Esophagus muscularis mucosa (tissue), 4 donors: ENCODE data around the gene VAPB. TPM values are rescaled to one million over a fixed set of nuclear protein-coding genes. Genes with fewer than 3 reads are reported as not detected.

Experiments
- DNase-seq: peaks from one replicate; pipeline ENCODE4 v3.0.0-alpha.2; 2017; ENCODE audit errors: extremely low spot score
- H3K27ac ChIP-seq, 4 donors: fragments of 200-600 bp; sonication (generic); replicated peaks in 1 of 4; 1 replicate in 3 of 4; 2 replicates in 1 of 4; pipeline ENCODE4 v1.5.1; 2016 to 2019; ENCODE audit warnings: mild to moderate bottlenecking in 1 of 4
- H3K27me3 ChIP-seq, 4 donors: fragments of 200-600 bp; sonication (generic); one replicate each; pipeline versions ENCODE4 v1.5.1 to v1.6.0; 2016 to 2019
- H3K36me3 ChIP-seq, 4 donors: fragments of 200-600 bp; sonication (generic); one replicate each; pipeline ENCODE4 v1.5.1; 2016 to 2019
- H3K4me1 ChIP-seq, 4 donors: fragments of 200-600 bp; sonication (generic); one replicate each; pipeline ENCODE4 v1.5.1; 2016 to 2019
- H3K4me3 ChIP-seq, 4 donors: fragments of 200-600 bp; sonication (generic); 1 replicate in 2 of 4; 2 replicates in 2 of 4; pipeline ENCODE4 v1.5.1; 2016 to 2019; ENCODE audit warnings: mild to moderate bottlenecking in 4 of 4, moderate library complexity in 1 of 4
- H3K9me3 ChIP-seq, 4 donors: fragments of 200-600 bp; sonication (generic); 1 replicate in 3 of 4; 2 replicates in 1 of 4; pipeline ENCODE4 v1.5.1; 2016 to 2019
- EP300 ChIP-seq: sonication (generic); formaldehyde crosslinking; IDR thresholded peaks from one replicate; pipeline ENCODE4 v1.6.1; 2017; ENCODE audit warnings: antibody characterized with exemption
- POLR2A ChIP-seq: fragments of 450-650 bp; IDR thresholded peaks from one replicate; pipeline ENCODE4 v1.6.1; 2017; ENCODE audit warnings: antibody characterized with exemption, moderate library complexity, mild to moderate bottlenecking, low read depth
- POLR2AphosphoS5 ChIP-seq, 2 donors: sonication (generic); formaldehyde crosslinking; IDR thresholded peaks; one replicate each; pipeline ENCODE4 v1.6.1; 2017; ENCODE audit warnings: antibody characterized with exemption in 2 of 2
- WGBS: methylation state at CpG from one replicate; pipeline ENCODE4 v1.1.5; 2018; 5-methylcytosine and 5-hydroxymethylcytosine counted together
- intact Hi-C: fragments of 100-400 bp; cut with DNase I; formaldehyde crosslinking; loops from one replicate; pipeline ENCODE4 v1.15.1; 2023
- total RNA-seq, 4 donors: library from RNA; depleted of rRNA; stranded (reverse); fragments of >200 nt; gene quantifications; one replicate each; pipeline versions ENCODE4 v1.1.0 to v1.2.1, GENCODE V29; 2016
- TF ChIP-seq, protein P1 (sequence below), 3 experiments: fragments of 200-600 bp in 2 of 3; fragments of 450-650 bp in 1 of 3; sonication (generic) in 2 of 3; IDR thresholded peaks; one replicate each; pipeline ENCODE4 v1.5.1; 2017 to 2019; ENCODE audit warnings: antibody characterized with exemption in 3 of 3, mild to moderate bottlenecking in 2 of 3, moderate library complexity in 1 of 3

Gene VAPB
- total RNA-seq, 4 donors from 2014 or later = 24.9 to 39.0 (median 28.3) TPM

DNA sequence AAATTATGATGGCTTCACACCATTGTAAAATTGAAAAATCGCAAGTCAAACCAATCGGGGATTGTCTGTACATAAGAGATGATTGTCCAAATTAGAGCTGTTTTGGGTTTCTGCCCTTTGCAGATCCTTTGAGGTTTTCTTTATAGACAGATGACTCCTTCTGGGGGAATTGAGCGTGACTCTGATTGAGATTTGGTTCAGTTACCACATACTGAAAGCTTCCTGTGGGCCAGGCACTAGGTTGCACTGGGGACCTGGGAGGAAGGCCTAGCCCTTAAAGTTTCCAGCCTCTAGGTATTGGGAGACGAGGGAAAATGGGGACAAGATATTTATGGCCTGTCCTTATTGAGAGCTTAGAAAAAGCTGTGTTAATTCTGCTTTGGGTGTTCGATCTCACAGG is 9.2 kb downstream of the VAPB start:
- Histone ChIP-seq H3K27me3 (no peaks in the 10 kb centered on the region), H3K4me3 (no peak overlapping the region), H3K27ac (no peak overlapping the region), H3K4me1 (peaks cover 27 to 77% (median 66%) of the 10 kb centered on the region in 4 donors), H3K9me3 (no peaks in the 10 kb centered on the region), H3K36me3 (no peaks in the 10 kb centered on the region)
- no peak for DNase-seq
- TF ChIP-seq POLR2AphosphoS5 (IDR thresholded peaks at IDR 0.05) = no peak
- TF ChIP-seq, protein P1, sequence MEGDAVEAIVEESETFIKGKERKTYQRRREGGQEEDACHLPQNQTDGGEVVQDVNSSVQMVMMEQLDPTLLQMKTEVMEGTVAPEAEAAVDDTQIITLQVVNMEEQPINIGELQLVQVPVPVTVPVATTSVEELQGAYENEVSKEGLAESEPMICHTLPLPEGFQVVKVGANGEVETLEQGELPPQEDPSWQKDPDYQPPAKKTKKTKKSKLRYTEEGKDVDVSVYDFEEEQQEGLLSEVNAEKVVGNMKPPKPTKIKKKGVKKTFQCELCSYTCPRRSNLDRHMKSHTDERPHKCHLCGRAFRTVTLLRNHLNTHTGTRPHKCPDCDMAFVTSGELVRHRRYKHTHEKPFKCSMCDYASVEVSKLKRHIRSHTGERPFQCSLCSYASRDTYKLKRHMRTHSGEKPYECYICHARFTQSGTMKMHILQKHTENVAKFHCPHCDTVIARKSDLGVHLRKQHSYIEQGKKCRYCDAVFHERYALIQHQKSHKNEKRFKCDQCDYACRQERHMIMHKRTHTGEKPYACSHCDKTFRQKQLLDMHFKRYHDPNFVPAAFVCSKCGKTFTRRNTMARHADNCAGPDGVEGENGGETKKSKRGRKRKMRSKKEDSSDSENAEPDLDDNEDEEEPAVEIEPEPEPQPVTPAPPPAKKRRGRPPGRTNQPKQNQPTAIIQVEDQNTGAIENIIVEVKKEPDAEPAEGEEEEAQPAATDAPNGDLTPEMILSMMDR (IDR thresholded peaks at IDR 0.05) = no peak
- no peak for TF ChIP-seq POLR2A
- TF ChIP-seq EP300 = no peak
- WGBS = 69% methylated on average over 5 of the region's 5 CpGs
- intact Hi-C loops = no loop called here

DNA sequence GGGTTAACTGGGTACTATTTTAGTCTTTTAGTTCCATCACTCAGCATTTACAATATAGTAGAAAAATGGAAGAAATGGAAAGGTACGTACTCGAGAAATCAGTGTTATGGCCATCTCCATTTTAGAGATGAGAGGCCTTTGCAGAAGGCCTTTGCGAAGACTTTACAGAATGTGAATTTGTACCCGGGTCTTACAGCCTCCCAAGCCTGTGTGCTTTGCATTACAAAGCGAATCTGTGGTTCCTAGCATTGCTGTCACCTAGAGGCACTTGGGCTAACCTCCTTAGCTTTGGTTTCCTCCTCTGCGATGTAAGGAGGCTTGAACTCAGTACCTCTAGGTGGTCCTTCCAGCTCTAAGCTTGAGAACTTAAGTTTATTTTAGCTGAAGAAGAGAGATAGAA is 10.9 kb downstream of the VAPB start:
- 91% methylated on average over 6 of the region's 6 CpGs for WGBS
- Histone ChIP-seq H3K27me3 (no peaks in the 10 kb centered on the region), H3K27ac (no peak overlapping the region), H3K9me3 (no peaks in the 10 kb centered on the region), H3K4me3 (no peak overlapping the region), H3K4me1 (peaks cover 21 to 78% (median 72%) of the 10 kb centered on the region in 4 donors), H3K36me3 (no peaks in the 10 kb centered on the region)
- intact Hi-C loops = no loop called here
- no peak for DNase-seq
- TF ChIP-seq, protein P1 (IDR thresholded peaks at IDR 0.05) = no peak

DNA sequence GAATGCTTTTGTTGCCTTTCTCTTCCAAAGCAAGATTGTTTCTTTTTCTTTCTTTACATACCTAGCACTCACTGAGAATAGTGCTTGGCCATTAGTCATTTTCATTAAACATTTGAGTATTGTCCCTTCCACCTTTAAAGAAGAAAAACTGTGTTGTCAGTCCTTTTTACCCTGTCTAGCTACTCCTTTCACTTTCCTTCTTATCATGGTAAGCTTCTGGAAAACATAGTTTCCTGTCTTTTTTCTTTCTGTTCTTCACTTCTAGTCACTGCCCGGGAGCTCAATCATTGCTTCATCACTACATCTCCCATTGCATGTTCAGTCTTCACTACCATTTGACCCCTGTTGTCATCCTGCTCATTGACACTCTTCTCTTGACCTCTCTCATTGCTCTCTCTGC is 12.1 kb downstream of the VAPB start:
- H3K27ac ChIP-seq = no peak overlapping the region
- H3K4me3 ChIP-seq = no peak overlapping the region
- H3K27me3 ChIP-seq = no peaks in the 10 kb centered on the region
- intact Hi-C loops = no loop called here
- no peaks in the 10 kb centered on the region for H3K9me3 ChIP-seq
- no peaks in the 10 kb centered on the region for H3K36me3 ChIP-seq
- TF ChIP-seq POLR2AphosphoS5 (IDR thresholded peaks at IDR 0.05) = no peak
- no peak for TF ChIP-seq POLR2A
- TF ChIP-seq, protein P1 (IDR thresholded peaks at IDR 0.05) = no peak
- no peak for TF ChIP-seq EP300
- WGBS = 86% methylated on average over 1 of the region's 1 CpG
- peaks cover 29 to 85% (median 72%) of the 10 kb centered on the region in 4 donors for H3K4me1 ChIP-seq
- no peak for DNase-seq

DNA sequence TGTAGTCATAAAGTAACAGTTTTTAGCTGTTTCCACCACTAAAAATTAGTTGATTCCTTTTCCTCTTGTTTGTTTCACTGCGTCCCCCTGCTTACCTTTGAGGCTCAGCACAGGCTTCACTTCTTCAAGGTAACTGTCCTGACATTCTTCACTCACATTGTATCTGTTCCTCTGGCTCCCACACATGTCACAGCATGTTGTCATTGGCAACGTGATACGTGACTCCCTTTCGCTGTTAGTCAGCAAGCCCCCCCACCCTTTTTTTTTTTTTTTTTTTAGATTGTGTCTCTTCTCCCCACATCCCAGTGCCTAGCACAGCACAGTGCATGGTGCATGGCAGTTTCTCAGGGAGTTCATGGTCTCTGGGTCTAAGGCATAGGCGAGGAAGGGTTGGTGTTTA is 13.3 kb downstream of the VAPB start:
- Histone ChIP-seq H3K27me3 (no peaks in the 10 kb centered on the region), H3K9me3 (no peaks in the 10 kb centered on the region), H3K27ac (no peak overlapping the region), H3K36me3 (no peaks in the 10 kb centered on the region), H3K4me1 (peaks cover 37 to 91% (median 78%) of the 10 kb centered on the region in 4 donors), H3K4me3 (no peak overlapping the region)
- WGBS = 88% methylated on average over 5 of the region's 5 CpGs
- DNase-seq = no peak
- intact Hi-C loops = no loop called here
- TF ChIP-seq, protein P1 (IDR thresholded peaks at IDR 0.05) = no peak
- TF ChIP-seq POLR2A (no peak), POLR2AphosphoS5 (IDR thresholded peaks at IDR 0.05) (no peak), EP300 (no peak)

DNA sequence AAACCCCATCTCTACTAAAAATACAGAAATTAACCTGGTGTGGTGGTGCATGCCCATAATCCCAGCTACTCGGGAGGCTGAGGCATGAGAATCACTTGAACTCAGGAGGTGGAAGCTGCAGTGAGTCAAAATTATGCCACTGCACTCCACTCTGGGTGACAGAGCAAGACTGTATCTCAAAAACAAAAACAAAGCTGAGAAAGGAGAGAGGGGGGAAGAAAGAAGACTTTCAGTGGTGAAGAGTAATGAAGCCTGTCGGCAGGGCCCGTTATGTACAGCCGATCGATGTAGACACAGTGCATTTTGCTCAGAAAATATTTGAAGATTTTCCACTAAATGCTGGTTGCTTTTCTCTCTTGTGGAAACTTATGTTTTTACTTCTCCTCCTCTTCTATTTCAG is 13.8 kb downstream of the VAPB start:
- Histone ChIP-seq H3K4me1 (peaks cover 37 to 93% (median 81%) of the 10 kb centered on the region in 4 donors), H3K36me3 (no peaks in the 10 kb centered on the region), H3K4me3 (no peak overlapping the region), H3K9me3 (no peaks in the 10 kb centered on the region), H3K27ac (no peak overlapping the region), H3K27me3 (no peaks in the 10 kb centered on the region)
- intact Hi-C loops = no loop called here
- 96% methylated on average over 5 of the region's 5 CpGs for WGBS
- DNase-seq = no peak
- no peak for TF ChIP-seq POLR2A
- TF ChIP-seq POLR2AphosphoS5 (IDR thresholded peaks at IDR 0.05) = no peak
- no peak for TF ChIP-seq EP300
- TF ChIP-seq, protein P1 (IDR thresholded peaks at IDR 0.05) = no peak
